ENCODE data around the gene RD3L. TPM values are rescaled to one million over a fixed set of nuclear protein-coding genes. Genes with fewer than 3 reads are reported as not detected.
A peak's percentile ranks its signal among the peaks of the same experiment; 100 is the strongest.

The RD3L gene
- total RNA-seq, 6 experiments from 2014 or later, result 0.22 to 1.2 (median 0.25) TPM; not detected in 3

DNA sequence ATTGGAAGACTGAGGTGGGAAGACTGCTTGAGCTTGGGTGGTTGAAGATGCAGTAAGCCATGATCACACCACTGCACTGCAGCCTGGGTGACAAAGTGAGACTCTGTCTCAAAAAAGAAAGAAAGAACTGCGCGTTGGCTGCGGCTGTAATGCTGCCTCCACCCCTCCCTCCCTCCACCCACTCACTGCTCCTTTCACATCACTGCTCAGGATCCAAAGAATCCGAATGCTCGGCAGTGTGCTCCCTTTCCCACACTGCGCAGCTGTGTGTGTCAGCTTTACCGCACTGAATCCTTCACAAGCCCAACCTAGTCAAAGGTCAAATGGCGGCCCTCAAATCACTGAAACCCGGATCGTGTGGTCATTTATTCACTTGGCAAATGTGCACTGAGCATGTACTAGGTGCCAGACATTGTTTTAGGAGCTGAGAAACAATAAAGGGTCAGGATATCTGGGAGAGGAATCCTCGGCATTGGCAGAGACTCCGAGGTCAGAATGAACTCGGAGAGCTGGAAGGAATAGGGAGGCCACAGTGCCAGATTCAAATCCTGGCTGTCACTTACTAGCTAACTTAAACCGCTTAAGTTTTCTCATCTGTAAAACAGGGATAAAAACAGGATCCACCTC is 25.6 kb downstream of the RD3L start:
- DNase-seq (no peak), ATAC-seq (no peak)
- Histone ChIP-seq H3K36me3 (peaks cover 0 to 43% (median 10%) of the 10 kb centered on the region in 4 donors), H3K4me3 (no peak overlapping the region), H3K27me3 (no peaks in the 10 kb centered on the region), H3K4me1 (peaks cover 0 to 15% (median 4%) of the 10 kb centered on the region in 4 donors), H3K27ac (no peak overlapping the region), H3K9me3 (no peaks in the 10 kb centered on the region)
- 42% methylated on average over 5 of the region's 14 CpGs for WGBS (ENCODE audit: insufficient coverage, low coverage, low lambda C conversion rate, missing lambda C conversion rate)
- TF ChIP-seq, protein P1, sequence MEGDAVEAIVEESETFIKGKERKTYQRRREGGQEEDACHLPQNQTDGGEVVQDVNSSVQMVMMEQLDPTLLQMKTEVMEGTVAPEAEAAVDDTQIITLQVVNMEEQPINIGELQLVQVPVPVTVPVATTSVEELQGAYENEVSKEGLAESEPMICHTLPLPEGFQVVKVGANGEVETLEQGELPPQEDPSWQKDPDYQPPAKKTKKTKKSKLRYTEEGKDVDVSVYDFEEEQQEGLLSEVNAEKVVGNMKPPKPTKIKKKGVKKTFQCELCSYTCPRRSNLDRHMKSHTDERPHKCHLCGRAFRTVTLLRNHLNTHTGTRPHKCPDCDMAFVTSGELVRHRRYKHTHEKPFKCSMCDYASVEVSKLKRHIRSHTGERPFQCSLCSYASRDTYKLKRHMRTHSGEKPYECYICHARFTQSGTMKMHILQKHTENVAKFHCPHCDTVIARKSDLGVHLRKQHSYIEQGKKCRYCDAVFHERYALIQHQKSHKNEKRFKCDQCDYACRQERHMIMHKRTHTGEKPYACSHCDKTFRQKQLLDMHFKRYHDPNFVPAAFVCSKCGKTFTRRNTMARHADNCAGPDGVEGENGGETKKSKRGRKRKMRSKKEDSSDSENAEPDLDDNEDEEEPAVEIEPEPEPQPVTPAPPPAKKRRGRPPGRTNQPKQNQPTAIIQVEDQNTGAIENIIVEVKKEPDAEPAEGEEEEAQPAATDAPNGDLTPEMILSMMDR (IDR thresholded peaks at IDR 0.05), result no peak
- TF ChIP-seq POLR2A (IDR thresholded peaks at IDR 0.05), result no peak
- intact Hi-C loops (cut with DNase I), result loop anchor here in 1 of 2 donors (10.0 kb wide), 1 partner anchor 112 kb away; no protein-coding TSS in a partner anchor

DNA sequence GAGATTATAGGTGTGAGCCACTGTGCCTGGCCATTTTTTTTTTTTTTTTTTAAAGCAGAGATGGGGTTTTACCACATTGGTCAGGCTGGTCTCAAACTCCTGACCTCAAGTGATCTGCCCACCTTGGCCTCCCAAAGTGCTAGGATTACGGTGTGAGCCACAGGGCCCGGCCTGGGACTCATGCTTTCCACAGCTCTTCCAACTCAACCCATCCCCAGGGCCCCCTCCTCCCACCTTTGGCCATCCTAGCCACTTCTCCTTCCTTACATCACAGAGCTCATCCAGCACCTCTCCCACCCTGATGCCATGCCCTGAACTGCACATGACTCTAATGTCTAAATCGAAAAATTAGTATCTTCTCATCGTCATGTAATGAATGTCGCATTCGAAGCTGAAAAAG is 26.7 kb downstream of the RD3L start:
- Histone ChIP-seq H3K4me1 (peaks cover 0 to 13% (median 5%) of the 10 kb centered on the region in 4 donors), H3K27ac (no peak overlapping the region), H3K36me3 (peaks cover 0 to 47% (median 11%) of the 10 kb centered on the region in 4 donors), H3K9me3 (no peaks in the 10 kb centered on the region), H3K4me3 (no peak overlapping the region), H3K27me3 (no peaks in the 10 kb centered on the region)
- 87% methylated on average over 4 of the region's 6 CpGs for WGBS (ENCODE audit: insufficient coverage, low coverage, low lambda C conversion rate, missing lambda C conversion rate)
- ATAC-seq (no peak), DNase-seq (no peak)
- intact Hi-C loops (cut with DNase I), result loop anchor here in 1 of 2 donors (10.0 kb wide), 1 partner anchor 111 kb away; no protein-coding TSS in a partner anchor
- no peak for TF ChIP-seq POLR2A (IDR thresholded peaks at IDR 0.05)
- TF ChIP-seq, protein P1 (IDR thresholded peaks at IDR 0.05), result no peak

DNA sequence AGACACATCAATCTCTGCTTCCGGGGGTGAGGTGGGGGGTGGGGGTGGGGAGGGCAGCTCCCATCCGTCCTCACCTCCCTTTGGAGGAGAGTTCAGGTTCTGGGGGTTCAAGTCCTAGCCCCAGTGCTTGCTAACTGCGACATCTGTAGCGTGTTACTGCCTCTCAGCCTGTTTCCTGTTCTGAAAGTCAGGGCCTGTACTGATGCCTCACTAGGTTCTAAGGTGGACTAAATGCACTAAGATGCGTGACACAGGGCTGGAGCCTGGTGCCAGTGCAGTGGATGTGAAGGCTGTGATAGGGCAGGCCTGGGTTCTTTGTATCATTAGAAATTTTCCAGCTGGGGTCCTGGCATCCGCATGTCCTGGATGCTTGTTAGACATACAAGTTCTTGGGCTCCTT is 31.3 kb downstream of the RD3L start:
- ATAC-seq (no peak), DNase-seq (no peak)
- Histone ChIP-seq H3K4me1 (peaks cover 0 to 11% (median 3%) of the 10 kb centered on the region in 4 donors), H3K27me3 (no peaks in the 10 kb centered on the region), H3K36me3 (peaks cover 0 to 38% (median 11%) of the 10 kb centered on the region in 4 donors), H3K27ac (no peak overlapping the region), H3K9me3 (no peaks in the 10 kb centered on the region), H3K4me3 (no peak overlapping the region)
- TF ChIP-seq, protein P1 (IDR thresholded peaks at IDR 0.05), result no peak
- no peak for TF ChIP-seq POLR2A (IDR thresholded peaks at IDR 0.05)
- 60% methylated on average over 1 of the region's 6 CpGs for WGBS (ENCODE audit: insufficient coverage, low coverage, low lambda C conversion rate, missing lambda C conversion rate)
- intact Hi-C loops (cut with DNase I), result loop anchor here (5.0 to 10.0 kb wide), 2 partner anchors 104 to 106 kb away; no protein-coding TSS in a partner anchor

DNA sequence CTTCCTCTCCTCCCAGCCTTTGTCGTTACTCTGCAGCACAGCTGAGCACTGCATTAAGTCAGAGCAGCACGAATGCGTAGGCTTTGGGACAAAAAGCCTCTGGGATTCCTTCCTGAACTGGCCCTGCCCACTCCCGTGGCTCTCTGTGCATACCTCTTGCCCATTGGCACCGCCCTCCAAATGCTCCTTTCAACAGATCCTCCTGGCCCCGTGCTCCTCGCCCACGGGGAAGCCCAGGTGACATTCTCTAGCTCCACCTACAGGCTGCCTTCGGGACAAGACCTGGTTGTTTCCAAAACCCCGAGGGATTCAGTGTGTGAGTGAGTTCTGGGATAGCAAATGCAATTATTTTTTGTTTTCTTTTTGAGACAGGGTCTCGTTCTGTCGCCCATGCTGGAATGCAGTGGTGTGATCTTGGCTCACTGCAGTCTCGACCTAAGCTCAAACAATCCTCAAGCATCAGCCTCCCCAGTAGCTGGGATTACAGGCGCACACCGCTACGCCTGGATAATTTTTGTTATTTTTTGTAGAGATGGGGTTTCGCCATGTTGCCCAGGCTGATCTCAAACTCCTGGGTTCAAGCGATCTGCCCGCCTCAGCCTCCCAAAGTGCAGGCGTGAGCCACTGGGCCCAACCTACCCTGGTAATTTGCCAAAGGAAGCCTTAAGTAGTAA is 31.9 kb downstream of the RD3L start:
- DNase-seq, result peak; percentile 89 to 94 (median 90)
- H3K27ac ChIP-seq, result no peak overlapping the region

More for the DNA sequence above, 31.9 kb downstream of the RD3L start:
- Histone ChIP-seq H3K9me3 (no peaks in the 10 kb centered on the region), H3K27me3 (no peaks in the 10 kb centered on the region), H3K36me3 (peaks cover 0 to 38% (median 11%) of the 10 kb centered on the region in 4 donors), H3K4me1 (peaks cover 0 to 11% (median 3%) of the 10 kb centered on the region in 4 donors), H3K4me3 (no peak overlapping the region)
- WGBS (ENCODE audit: insufficient coverage, low coverage, low lambda C conversion rate, missing lambda C conversion rate), result 20% methylated on average over 19 of the region's 20 CpGs
- intact Hi-C loops (cut with DNase I), result loop anchor here (5.0 to 10.0 kb wide), 2 partner anchors 103 to 106 kb away; no protein-coding TSS in a partner anchor
- no peak for TF ChIP-seq POLR2A (IDR thresholded peaks at IDR 0.05)
- TF ChIP-seq, protein P1 (IDR thresholded peaks at IDR 0.05), result peak; percentile 81 to 89 (median 89)
- peak; percentile 99 to 100 (median 100) for ATAC-seq
